Measurements from ENCODE around the gene NINL.

DNA sequence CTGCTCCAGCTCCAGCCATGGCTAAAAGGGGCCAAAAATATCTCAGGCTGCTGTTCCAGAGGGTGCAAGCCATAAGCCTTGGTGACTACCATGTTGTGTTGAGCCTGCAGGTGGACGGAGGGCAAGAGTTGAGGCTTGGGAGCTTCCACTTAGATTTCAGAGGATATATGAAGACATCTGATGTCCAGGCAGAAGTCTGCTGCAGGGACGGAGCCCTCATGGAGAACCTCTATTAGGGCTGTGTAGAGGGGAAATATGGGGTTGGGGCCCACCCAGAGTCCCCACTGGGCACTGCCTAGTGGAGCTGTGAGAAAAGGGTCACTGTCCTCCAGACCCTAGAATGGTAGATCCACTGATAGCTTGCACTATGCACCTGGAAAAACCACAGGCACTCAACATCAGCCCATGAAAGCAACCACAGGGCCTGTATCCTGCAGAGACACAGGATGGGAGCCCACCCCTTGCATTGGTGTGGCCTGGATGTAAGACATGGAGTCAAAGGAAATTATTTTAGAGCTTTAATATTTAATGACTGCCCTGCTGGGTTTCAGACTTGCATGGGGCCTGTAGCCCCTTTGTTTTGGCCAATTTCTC, 70.5 kb downstream of the NINL start:
- TF ChIP-seq, protein P1, sequence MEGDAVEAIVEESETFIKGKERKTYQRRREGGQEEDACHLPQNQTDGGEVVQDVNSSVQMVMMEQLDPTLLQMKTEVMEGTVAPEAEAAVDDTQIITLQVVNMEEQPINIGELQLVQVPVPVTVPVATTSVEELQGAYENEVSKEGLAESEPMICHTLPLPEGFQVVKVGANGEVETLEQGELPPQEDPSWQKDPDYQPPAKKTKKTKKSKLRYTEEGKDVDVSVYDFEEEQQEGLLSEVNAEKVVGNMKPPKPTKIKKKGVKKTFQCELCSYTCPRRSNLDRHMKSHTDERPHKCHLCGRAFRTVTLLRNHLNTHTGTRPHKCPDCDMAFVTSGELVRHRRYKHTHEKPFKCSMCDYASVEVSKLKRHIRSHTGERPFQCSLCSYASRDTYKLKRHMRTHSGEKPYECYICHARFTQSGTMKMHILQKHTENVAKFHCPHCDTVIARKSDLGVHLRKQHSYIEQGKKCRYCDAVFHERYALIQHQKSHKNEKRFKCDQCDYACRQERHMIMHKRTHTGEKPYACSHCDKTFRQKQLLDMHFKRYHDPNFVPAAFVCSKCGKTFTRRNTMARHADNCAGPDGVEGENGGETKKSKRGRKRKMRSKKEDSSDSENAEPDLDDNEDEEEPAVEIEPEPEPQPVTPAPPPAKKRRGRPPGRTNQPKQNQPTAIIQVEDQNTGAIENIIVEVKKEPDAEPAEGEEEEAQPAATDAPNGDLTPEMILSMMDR (optimal IDR thresholded peaks at IDR 0.05 in 1 of 3, IDR thresholded peaks at IDR 0.05 in 1 of 3, conservative IDR thresholded peaks at IDR 0.05 in 1 of 3; ENCODE audit: extremely low read depth in 1 of 3, insufficient read depth in 2 of 3, low read length in 3 of 3) = no peak
- no peak for TF ChIP-seq EZH2 (IDR thresholded peaks at IDR 0.05; ENCODE audit: low read length)
